GM18907 (cell line): ENCODE data around the gene RNF186.

ENCODE experiments used
- ATAC-seq: cut with Tn5 transposase; IDR thresholded peaks from one replicate; pipeline ENCODE4 v1.9.1; 2021; ENCODE audit warnings: mild to moderate bottlenecking, moderate library complexity; ENCODE audit not compliant: unreplicated experiment

Gene RNF186

GRCh38 chr1:19768353-19769210 lies 46.5 kb downstream of the RNF186 start:
- no peak for ATAC-seq

GRCh38 chr1:19765623-19766022 lies 49.5 kb downstream of the RNF186 start:
- no peak for ATAC-seq

GRCh38 chr1:19764848-19765247 lies 50.2 kb downstream of the RNF186 start:
- ATAC-seq = no peak
